ENCODE data around the gene TFE3. TPM values are rescaled to one million over a fixed set of nuclear protein-coding genes. Genes with fewer than 3 reads are reported as not detected.
A peak's percentile ranks its signal among the peaks of the same experiment; 100 is the strongest.

The TFE3 gene
- total and polyA plus RNA-seq, 11 donors, result 12.1 to 61.2 (median 23.6) TPM

GRCh38 chrX:49019050-49019449 is 24.1 kb downstream of the TFE3 start:
- 84 to 93% (median 89%) methylated on average over 2 of the region's 2 CpGs for WGBS, 4 donors
- Histone ChIP-seq H3K4me3 (no peak overlapping the region), H3K27me3 (no peaks in the 10 kb centered on the region), H3K4me1 (no peaks in the 10 kb centered on the region), H3K36me3 (no peaks in the 10 kb centered on the region), H3K27ac (no peak overlapping the region), H3K9me3 (no peaks in the 10 kb centered on the region)
- DNase-seq (no peak), ATAC-seq (no peak)
- TF ChIP-seq CTCF (IDR thresholded peaks at IDR 0.05), result no peak
- no peak for TF ChIP-seq POLR2A (IDR thresholded peaks at IDR 0.05)
- intact Hi-C loops (cut with DNase I), result no loop called here

GRCh38 chrX:49003696-49004095 is 39.5 kb downstream of the TFE3 start:
- 80 to 91% (median 85%) methylated on average over 5 of the region's 5 CpGs for WGBS, 4 donors
- intact Hi-C loops (cut with DNase I), result loop anchor here in 3 of 10 donors (5.0 kb wide), 2 partner anchors 39 to 46 kb away; partner anchors contain the start of genes TFE3 (in 3 of the 3) and OTUD5 (in 1 of the 3)
- no peak for TF ChIP-seq POLR2A (IDR thresholded peaks at IDR 0.05)
- TF ChIP-seq CTCF (IDR thresholded peaks at IDR 0.05), result no peak

GRCh38 chrX:49002091-49002935 is 40.8 kb downstream of the TFE3 start, which contains the start of gene GRIPAP1:
TSS of gene GRIPAP1 (minus strand) at chrX:49002264. CDS start at chrX:49002229, 35 bp downstream.
- peak; percentile 92 to 96 (median 92) for ATAC-seq

More at GRCh38 chrX:49003696-49004095, 39.5 kb downstream of the TFE3 start:
- H3K9me3 ChIP-seq, result peaks cover 0 to 8% (median 0%) of the 10 kb centered on the region in 12 donors
- peaks cover 0 to 6% (median 0%) of the 10 kb centered on the region in 12 donors for H3K4me1 ChIP-seq
- no peak overlapping the region for H3K4me3 ChIP-seq
- peaks cover 0 to 6% (median 2%) of the 10 kb centered on the region in 9 donors for H3K36me3 ChIP-seq
- H3K27ac ChIP-seq, result no peak overlapping the region
- no peaks in the 10 kb centered on the region for H3K27me3 ChIP-seq
- ATAC-seq (no peak), DNase-seq (no peak)

More at GRCh38 chrX:49002091-49002935, 40.8 kb downstream of the TFE3 start, which contains the start of gene GRIPAP1:
- Histone ChIP-seq H3K9me3 (peaks cover 0 to 8% (median 0%) of the 10 kb centered on the region in 12 donors), H3K27me3 (no peaks in the 10 kb centered on the region), H3K27ac (peak within 1 kb of the TSS; percentile 62 to 95 (median 86)), H3K4me3 (peak within 1 kb of the TSS; percentile 40 to 85 (median 72)), H3K4me1 (peaks cover 0 to 6% (median 0%) of the 10 kb centered on the region in 12 donors), H3K36me3 (peaks cover 0 to 15% (median 9%) of the 10 kb centered on the region in 9 donors)
- intact Hi-C loops (cut with DNase I), result loop anchor here in 4 of 10 donors (1.0 to 5.0 kb wide), 3 partner anchors 40 to 45 kb away; partner anchors contain the start of genes TFE3 (in 4 of the 4) and OTUD5 (in 1 of the 4)
- TF ChIP-seq CTCF (IDR thresholded peaks at IDR 0.05), result no peak
- TF ChIP-seq POLR2A (IDR thresholded peaks at IDR 0.05), result no peak
- WGBS, 4 donors, result 1 to 41% (median 19%) methylated on average over 37 to 38 of the region's 38 CpGs
- peak; percentile 54 to 83 (median 76) for DNase-seq

All from heart left ventricle (tissue), 16 donors.